ENCODE results near the gene IWS1. TPM values are rescaled to one million over a fixed set of nuclear protein-coding genes. Genes with fewer than 3 reads are reported as not detected.

IWS1 gene
- total RNA-seq, 1 donor from 2014 or later: 49.3 TPM

- no peak overlapping the region for H3K4me3 Mint-ChIP-seq
- no peak for ATAC-seq (ENCODE audit: low read depth)
- ChIA-PET CTCF (no interaction called here), POLR2A (no interaction called here)
- H3K27me3 Mint-ChIP-seq: no peaks in the 10 kb centered on the region
- TF ChIP-seq, protein P1, sequence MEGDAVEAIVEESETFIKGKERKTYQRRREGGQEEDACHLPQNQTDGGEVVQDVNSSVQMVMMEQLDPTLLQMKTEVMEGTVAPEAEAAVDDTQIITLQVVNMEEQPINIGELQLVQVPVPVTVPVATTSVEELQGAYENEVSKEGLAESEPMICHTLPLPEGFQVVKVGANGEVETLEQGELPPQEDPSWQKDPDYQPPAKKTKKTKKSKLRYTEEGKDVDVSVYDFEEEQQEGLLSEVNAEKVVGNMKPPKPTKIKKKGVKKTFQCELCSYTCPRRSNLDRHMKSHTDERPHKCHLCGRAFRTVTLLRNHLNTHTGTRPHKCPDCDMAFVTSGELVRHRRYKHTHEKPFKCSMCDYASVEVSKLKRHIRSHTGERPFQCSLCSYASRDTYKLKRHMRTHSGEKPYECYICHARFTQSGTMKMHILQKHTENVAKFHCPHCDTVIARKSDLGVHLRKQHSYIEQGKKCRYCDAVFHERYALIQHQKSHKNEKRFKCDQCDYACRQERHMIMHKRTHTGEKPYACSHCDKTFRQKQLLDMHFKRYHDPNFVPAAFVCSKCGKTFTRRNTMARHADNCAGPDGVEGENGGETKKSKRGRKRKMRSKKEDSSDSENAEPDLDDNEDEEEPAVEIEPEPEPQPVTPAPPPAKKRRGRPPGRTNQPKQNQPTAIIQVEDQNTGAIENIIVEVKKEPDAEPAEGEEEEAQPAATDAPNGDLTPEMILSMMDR (IDR thresholded peaks at IDR 0.05): no peak
- no peak for DNase-seq
- H3K4me1 Mint-ChIP-seq: peaks cover 24% of the 10 kb centered on the region
- peaks cover 73% of the 10 kb centered on the region for H3K36me3 Mint-ChIP-seq (ENCODE audit: low read depth)
- no peaks in the 10 kb centered on the region for H3K9me3 Mint-ChIP-seq
- intact Hi-C loops (cut with micrococcal nuclease): no loop called here
- H3K27ac Mint-ChIP-seq: no peak overlapping the region
Measured at GRCh38 chr2:127503491-127503890, 22.8 kb downstream of the IWS1 start.

DNA sequence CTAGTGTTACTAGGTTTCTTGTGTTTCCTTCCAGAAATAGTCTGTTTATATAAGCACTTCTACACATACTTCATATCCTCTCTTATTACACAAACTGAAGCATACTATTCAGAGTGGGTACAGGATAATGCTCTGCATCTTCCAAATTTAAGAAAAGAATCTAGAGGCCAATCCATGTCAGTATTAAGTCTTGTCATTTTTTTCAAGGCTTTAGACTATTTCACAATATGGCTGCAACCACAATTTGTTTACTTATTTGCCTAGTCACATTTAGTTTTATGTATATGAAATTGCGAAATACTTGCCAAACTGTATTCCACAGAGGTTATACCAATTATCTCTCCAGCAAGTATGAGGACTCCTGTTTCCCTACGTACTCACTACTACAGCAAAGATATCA is 27.9 kb downstream of the IWS1 start:
- Mint-ChIP-seq H3K4me3 (no peak overlapping the region), H3K27me3 (no peaks in the 10 kb centered on the region), H3K4me1 (no peaks in the 10 kb centered on the region), H3K36me3 (ENCODE audit: low read depth) (peaks cover 93% of the 10 kb centered on the region), H3K27ac (no peak overlapping the region), H3K9me3 (no peaks in the 10 kb centered on the region)
- CTCF ChIA-PET: no interaction called here
- no peak for DNase-seq
- intact Hi-C loops (cut with micrococcal nuclease): no loop called here
- POLR2A ChIA-PET: no interaction called here
- TF ChIP-seq, protein P1 (IDR thresholded peaks at IDR 0.05): no peak
- ATAC-seq (ENCODE audit: low read depth): no peak

DNA sequence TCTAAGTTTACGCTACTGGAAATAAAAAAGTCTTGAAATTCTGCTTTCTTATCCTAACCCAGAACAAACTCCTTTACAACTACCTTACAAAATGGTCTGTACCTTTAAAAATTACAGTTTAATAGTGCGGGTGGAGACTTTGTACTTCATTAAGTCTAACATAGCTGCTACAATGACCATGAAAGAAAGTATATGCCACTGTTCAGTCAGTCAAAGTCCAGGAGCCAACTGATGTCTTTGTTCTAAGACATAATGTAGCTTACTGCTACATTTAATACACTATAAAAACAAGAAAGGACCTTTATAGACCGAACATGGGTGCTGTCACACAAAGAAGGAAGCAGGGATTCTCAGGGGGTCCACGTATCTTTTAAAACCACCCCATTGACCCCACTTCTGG is 36.0 kb downstream of the IWS1 start:
- ATAC-seq (ENCODE audit: low read depth) (no peak), DNase-seq (no peak)
- H3K36me3 Mint-ChIP-seq (ENCODE audit: low read depth): peaks cover 96% of the 10 kb centered on the region
- H3K27ac Mint-ChIP-seq: no peak overlapping the region
- no peaks in the 10 kb centered on the region for H3K27me3 Mint-ChIP-seq
- ChIA-PET POLR2A (no interaction called here), CTCF (no interaction called here)
- no peaks in the 10 kb centered on the region for H3K9me3 Mint-ChIP-seq
- H3K4me1 Mint-ChIP-seq: peaks cover 22% of the 10 kb centered on the region
- TF ChIP-seq, protein P1 (IDR thresholded peaks at IDR 0.05): no peak
- intact Hi-C loops (cut with micrococcal nuclease): no loop called here
- no peak overlapping the region for H3K4me3 Mint-ChIP-seq

GRCh38 chr2:127486247-127487058 is 39.8 kb downstream of the IWS1 start:
- ChIA-PET POLR2A (no interaction called here), CTCF (no interaction called here)
- no peak for DNase-seq
- no peak for ATAC-seq (ENCODE audit: low read depth)
- TF ChIP-seq, protein P1 (IDR thresholded peaks at IDR 0.05): no peak
- intact Hi-C loops (cut with micrococcal nuclease): no loop called here
- H3K36me3 Mint-ChIP-seq (ENCODE audit: low read depth): peaks cover 90% of the 10 kb centered on the region
- peaks cover 22% of the 10 kb centered on the region for H3K4me1 Mint-ChIP-seq
- H3K4me3 Mint-ChIP-seq: no peak overlapping the region
- H3K27me3 Mint-ChIP-seq: no peaks in the 10 kb centered on the region
- H3K27ac Mint-ChIP-seq: peak overlapping the region; percentile 53
- no peaks in the 10 kb centered on the region for H3K9me3 Mint-ChIP-seq

DNA sequence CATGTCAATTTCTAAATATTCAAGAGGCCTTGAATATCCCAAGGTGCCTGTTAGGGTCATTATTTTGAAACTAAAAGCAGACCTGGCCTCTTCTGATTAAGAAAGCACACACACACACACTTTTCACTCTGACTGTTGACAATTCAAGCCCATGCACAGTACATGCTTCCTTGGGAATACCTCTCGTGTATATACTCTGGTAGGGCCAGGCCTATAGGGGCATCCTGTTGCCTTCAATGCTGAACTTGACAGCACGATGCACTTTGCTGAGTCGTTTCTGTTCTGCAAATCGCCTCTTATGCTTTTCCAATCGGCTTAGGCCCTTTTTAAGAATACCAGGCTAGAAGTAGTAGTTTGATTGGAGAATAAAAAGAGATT is 40.6 kb downstream of the IWS1 start:
- no peak for ATAC-seq (ENCODE audit: low read depth)
- intact Hi-C loops (cut with micrococcal nuclease): no loop called here
- no peak overlapping the region for H3K4me3 Mint-ChIP-seq
- peaks cover 90% of the 10 kb centered on the region for H3K36me3 Mint-ChIP-seq (ENCODE audit: low read depth)
- peak overlapping the region; percentile 53 for H3K27ac Mint-ChIP-seq
- no peaks in the 10 kb centered on the region for H3K27me3 Mint-ChIP-seq
- no peak for DNase-seq
- TF ChIP-seq, protein P1 (IDR thresholded peaks at IDR 0.05): no peak
- no peaks in the 10 kb centered on the region for H3K9me3 Mint-ChIP-seq
- ChIA-PET POLR2A (no interaction called here), CTCF (no interaction called here)
- H3K4me1 Mint-ChIP-seq: peaks cover 22% of the 10 kb centered on the region
